HG03060 (cell line): ENCODE data around the gene LRRN2.
"Not testable (repeated sequence)": the region's sequence is repeated elsewhere in the genome, so short reads cannot be mapped to it uniquely, and the experiment has no call there.

Source experiments
- ATAC-seq: cut with Tn5 transposase; IDR thresholded peaks from one replicate; pipeline ENCODE4 v1.9.1; 2021; ENCODE audit warnings: low read depth, moderate number of reproducible peaks; ENCODE audit not compliant: unreplicated experiment

The LRRN2 gene

DNA sequence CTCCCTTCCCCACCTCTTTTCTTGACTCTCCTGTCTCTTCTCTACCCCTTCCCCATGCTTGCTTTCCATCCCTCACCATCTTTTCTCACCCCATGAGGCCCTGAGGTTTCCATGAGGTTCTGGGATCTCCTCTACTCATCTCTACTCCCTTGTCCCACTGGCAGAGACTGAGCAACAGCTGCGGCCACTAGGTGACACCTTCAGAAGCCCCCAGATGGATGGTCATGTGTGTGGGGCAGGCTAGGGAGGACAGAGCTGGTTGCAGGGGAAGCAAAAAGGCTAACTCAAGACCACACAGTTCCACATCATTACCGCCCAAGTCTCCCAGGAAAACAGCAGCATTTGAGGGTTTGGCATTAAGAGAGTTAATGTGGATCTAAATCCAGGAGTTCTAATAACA lies 45.0 kb downstream of the LRRN2 start:
- ATAC-seq: no peak

- ATAC-seq: no peak
Observed at GRCh38 chr1:204634260-204634910, 51.2 kb downstream of the LRRN2 start.

GRCh38 chr1:204633665-204634064 lies 51.9 kb downstream of the LRRN2 start:
- ATAC-seq: no peak

DNA sequence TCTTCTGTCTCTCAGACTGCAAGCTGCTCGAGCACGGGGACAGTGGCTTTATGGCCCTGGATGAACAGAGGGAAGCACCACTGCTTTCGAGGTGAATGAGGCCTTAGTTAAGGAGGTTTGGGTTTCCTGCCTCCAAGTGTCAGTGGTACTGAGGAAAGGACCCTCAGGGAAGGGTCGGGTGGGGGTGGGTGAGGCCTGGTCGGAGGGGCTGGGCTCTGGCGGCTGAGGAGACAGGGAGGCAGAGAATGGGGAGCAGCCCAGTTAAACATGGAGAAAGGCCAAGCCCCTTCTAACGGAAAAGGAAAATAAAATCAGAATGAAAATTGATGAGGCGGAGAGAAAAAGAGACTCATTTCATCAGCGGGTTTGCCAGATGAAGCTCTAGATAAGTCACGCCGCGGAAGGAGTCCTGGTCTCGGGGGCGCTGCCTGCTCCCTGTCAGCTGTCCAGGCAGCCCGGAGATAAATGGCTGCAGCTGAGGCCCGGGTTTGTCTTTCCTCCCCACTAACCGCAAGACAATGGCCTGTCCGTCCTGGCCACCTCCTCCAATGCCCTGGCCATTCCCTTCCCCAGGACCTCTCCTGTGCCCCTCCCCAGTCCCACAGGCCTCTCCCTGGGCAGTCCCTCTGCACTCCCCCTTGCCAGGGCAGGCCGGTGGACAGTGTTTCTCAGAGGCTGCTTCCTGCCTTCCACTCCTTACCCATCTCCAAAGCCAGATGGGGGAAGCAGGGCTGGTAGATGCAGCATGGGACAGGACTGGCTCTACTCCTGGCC lies 55.2 kb downstream of the LRRN2 start:
- no peak for ATAC-seq

GRCh38 chr1:204629459-204629858 lies 56.1 kb downstream of the LRRN2 start:
- not testable (repeated sequence) for ATAC-seq

- no peak for ATAC-seq
Observed at GRCh38 chr1:204628868-204629267, 56.7 kb downstream of the LRRN2 start.

DNA sequence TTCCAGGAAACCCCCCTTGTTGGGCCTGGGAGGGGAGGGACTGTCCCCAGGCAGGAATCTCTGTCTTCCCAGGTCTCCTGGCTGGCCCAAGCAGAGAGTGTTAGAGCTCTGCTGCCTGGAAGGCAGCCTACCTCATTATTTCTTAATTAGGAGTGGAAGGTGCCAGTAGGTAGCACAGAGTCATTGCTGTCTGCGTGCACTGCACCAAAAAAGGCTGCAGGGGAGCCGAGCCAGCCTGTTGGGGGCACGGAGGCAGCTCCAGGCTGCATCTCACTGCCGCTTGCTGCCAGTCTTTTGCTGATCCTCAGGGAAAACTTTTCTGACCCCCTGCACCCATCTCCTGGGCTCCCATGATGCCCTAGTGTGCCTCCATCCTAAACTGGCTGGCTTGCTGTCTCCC lies 58.1 kb downstream of the LRRN2 start:
- no peak for ATAC-seq

GRCh38 chr1:204626381-204626780 lies 59.2 kb downstream of the LRRN2 start:
- no peak for ATAC-seq

DNA sequence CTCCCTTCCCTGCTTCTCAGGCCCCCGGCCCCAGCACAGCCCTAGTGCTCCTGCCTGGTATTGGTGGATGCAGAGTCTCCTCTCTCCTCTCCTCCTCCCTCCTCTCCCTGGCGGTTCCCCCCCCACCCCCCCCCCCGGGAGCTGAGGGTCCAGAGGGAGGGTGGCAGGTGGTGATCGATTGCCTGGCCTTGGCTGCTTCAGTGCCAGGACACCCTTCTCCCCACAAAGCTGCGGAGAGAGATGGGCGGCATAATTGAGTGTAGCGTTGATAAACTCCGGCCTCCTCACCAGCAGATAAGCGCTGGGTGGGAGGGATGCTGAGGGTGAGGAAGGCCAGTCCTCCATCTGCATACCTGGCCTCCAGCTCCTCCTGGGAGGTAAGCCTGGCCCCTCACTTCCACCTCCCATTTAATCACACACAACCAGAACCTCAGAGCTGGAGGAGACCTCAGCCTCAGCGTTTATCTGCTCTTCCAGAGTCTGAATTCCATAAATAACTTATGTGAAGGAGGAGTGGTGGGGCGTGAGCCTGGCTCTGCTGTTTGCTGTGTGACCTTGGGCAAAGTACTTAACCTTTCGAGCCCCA lies 60.8 kb downstream of the LRRN2 start:
- ATAC-seq: no peak

DNA sequence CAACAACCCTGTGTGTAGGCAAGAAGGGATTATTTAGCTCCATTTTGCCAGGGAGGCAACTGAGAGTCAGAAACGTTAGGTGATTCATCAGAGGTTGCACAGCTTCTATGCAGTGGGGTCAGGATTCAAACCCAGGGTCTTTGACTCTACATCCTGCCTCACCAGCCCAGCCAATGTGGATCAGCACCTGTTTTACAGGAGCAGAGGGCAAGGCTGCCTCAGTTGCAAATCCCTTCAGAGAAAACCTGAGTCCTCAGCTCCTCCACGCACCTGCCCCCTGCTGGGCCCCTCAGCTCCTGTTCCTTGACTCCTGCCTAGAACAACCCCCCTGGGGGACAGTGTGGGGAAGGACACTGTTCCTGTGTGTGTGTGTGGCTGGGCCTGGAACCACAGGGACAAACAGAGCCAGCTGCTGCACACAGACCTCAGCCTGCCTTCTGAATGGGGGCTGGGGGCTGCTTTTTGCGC lies 61.6 kb downstream of the LRRN2 start:
- ATAC-seq: no peak

DNA sequence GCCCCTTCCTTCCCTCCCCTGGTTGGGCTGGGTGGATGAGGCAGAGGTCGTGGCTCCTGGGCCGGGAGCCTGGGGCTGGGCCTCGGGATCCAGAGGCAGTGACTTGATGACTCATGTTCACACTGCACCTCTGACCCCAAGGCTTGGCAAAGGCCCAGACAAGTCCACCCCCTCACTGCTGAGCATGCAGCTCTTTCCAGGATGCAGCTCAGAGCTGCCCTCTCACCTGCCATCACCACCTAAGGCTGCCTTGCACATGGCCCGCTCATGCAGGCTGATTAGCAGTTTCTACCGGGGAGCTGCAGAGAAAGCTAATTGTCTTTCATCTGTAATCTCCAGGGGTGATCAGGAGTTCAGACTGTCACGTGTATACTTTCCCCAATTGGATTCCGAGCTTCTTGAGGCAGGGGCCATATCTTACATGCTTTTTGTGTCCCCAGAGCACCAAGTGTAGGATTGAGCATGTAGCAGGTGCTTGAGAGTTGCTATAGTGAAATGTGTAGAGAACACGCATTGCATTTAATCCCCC lies 62.1 kb downstream of the LRRN2 start:
- ATAC-seq: no peak

- no peak for ATAC-seq
Observed at GRCh38 chr1:204621996-204622395, 63.5 kb downstream of the LRRN2 start.

DNA sequence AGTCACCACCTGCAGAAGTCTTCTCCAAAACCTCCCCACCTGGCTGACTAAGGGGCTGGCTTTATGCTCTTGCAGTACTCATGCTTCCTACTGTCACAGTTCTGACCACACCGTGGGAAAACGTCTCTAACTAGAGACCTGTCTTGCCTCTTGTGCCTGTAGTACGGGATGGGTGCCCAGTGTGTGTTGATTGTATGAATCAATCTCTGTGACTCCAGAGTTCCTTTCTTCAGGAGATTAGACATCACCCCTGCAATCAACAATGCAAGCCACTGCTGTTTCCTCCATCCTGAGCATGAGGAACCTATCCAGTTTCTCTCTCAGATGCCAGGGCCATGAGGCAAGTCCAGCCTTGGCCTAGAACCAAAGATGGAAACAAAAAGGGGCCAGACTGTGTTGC lies 64.1 kb downstream of the LRRN2 start:
- no peak for ATAC-seq

DNA sequence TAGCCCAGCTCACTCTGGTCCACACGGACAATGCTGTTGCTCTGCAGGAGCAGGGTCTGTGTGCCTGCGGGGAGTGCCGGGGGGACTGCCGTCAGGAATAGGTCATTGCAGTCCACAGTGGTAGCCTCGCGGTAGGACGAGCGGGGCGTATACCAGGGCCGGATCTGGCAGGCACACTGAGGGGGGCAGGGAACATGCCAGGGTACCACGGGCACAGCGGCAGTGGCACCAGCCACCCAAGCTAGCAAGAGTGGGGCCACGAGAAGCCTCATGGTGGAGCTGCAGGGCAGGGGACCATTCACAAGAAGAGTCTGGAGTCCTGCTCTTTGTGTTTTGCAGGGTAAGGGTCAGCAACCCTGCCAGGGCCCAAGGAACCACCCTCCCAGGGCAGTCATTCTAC lies 65.8 kb downstream of the LRRN2 start:
- ATAC-seq: no peak

DNA sequence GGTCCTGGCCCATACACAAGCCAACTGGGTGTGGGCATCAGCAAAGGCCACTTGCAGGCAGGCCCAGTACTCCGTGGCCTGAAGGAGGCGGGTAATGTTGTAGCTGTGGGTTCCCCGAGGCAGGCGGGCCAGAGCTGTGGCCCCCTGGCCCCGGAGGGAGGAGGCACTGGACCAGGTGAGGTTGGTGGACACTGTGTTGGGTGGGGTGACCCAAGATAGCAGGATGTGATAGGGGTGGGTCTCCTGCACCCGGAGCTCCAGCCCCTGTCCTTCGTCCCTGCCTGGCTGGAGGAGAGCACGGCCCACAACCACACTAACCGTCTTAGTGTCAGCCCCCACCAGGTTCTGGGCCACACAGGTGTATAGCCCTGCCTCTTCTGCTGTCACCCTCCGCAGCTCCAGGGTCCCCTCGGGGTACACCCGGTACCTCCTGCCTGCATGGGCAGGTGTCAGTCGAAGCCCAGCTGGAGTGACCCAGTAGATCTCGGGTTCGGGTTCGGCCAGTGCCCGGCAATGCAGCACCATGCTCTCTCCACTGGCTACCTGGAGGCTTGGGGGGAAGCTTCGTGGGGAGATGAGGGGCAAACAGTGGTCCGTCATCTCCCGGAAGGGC lies 67.3 kb downstream of the LRRN2 start:
- ATAC-seq: no peak

GRCh38 chr1:204617256-204618147 lies 68.0 kb downstream of the LRRN2 start:
- no peak for ATAC-seq

- no peak for ATAC-seq
Observed at GRCh38 chr1:204616641-204617040, 68.9 kb downstream of the LRRN2 start.

DNA sequence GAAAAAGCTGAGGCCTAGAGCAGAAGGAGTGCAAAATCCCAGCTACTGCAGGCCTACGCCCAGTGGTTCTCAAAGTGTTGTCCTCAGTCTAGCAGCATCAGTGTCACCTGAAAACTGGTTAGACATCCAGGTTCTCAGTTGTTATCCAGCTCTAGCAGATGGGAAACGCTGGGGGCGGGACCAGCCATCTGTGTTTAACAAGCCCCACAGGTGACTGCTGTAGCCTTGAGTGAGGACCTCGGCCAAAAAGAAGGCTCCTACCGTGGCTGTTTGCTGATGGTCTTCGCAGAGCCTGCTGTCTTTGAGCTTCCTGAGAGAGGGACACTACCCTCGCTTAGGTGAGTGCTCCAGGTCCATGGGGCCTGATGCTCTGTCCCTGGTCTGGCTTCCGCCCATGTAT lies 69.7 kb downstream of the LRRN2 start:
- no peak for ATAC-seq

- ATAC-seq: no peak
Observed at GRCh38 chr1:204613636-204614035, 71.9 kb downstream of the LRRN2 start.

DNA sequence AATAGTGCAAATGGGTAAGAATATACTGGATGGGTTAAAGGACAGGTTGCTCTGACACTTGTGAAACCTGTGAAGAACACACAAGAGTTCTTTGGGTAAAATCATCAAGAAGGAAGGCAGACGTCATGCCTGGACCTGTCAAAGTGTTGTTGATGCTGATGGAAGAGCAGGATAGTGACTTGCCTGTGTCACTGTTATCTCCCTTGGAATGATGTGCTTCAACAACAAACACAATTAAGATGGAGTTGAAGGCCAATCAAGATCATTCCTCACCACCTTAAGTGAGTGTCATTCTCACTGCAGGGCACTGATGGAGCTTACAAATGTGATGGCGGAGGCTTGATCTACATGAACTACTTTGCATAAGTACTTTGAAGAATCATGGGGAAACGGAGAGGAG lies 73.2 kb downstream of the LRRN2 start:
- ATAC-seq: no peak
